ENCODE results near the gene DNTTIP2. TPM values are rescaled to one million over a fixed set of nuclear protein-coding genes. Genes with fewer than 3 reads are reported as not detected.

The DNTTIP2 gene
- total RNA-seq, 1 experiment from 2014 or later, result 101 TPM

- H2BK15ac ChIP-seq (ENCODE audit: low read depth, low read length), result no peak overlapping the region
- Mint-ChIP-seq H3K4me1 (peaks cover 2 to 5% of the 10 kb centered on the region in 2 experiments), H3K36me3 (ENCODE audit: insufficient read depth in 1 of 3, low read depth in 3 of 3) (peaks cover 34 to 40% (median 38%) of the 10 kb centered on the region in 3 experiments), H3K9me3 (peaks cover 27 to 31% of the 10 kb centered on the region in 2 experiments), H3K27me3 (ENCODE audit: low read depth) (no peaks in the 10 kb centered on the region), H3K4me3 (no peak overlapping the region), H3K27ac (no peak overlapping the region)
- H2BK20ac ChIP-seq (ENCODE audit: low read depth, low read length, poor library complexity, severe bottlenecking), result no peak overlapping the region
- no peak overlapping the region for H3K4ac ChIP-seq (ENCODE audit: low read depth, low read length)
- WGBS (ENCODE audit: extremely low coverage, insufficient read length, low lambda C conversion rate), result no CpG with 5 or more reads among the region's 1 CpG
- no peaks in the 10 kb centered on the region; the same call in 1 of the 2 replicates for H3K4me1 ChIP-seq (ENCODE audit: insufficient read depth, low read length)
- H3K23ac ChIP-seq (ENCODE audit: insufficient read length, low read depth, low read length), result no peak overlapping the region
- H3K14ac ChIP-seq (ENCODE audit: insufficient read depth, low read length), result no peak overlapping the region
- H4K91ac ChIP-seq (ENCODE audit: insufficient read length, low read depth, low read length), result no peak overlapping the region
- H2AFZ ChIP-seq (ENCODE audit: low read length), result no peak overlapping the region
- H3K23me2 ChIP-seq (ENCODE audit: insufficient read length, low read depth, low read length, poor library complexity, severe bottlenecking), result no peaks in the 10 kb centered on the region
- no peak overlapping the region for H2BK5ac ChIP-seq (ENCODE audit: insufficient read length, low read length)
- TF ChIP-seq CTCF (conservative IDR thresholded peaks at IDR 0.05), result no peak
- H3K18ac ChIP-seq (ENCODE audit: insufficient read length, low read depth, low read length), result no peak overlapping the region
- H4K20me1 ChIP-seq (ENCODE audit: control insufficient read depth, insufficient read depth, insufficient read length), result no peaks in the 10 kb centered on the region
- no peak overlapping the region for H2AK5ac ChIP-seq (ENCODE audit: insufficient read length, low read length)
- no peak overlapping the region for H3K4me2 ChIP-seq (ENCODE audit: insufficient read depth, insufficient read length, low read length)
- H3T11ph ChIP-seq (ENCODE audit: low read length), result no peak overlapping the region
- no peaks in the 10 kb centered on the region for H3K9me3 ChIP-seq (ENCODE audit: control insufficient read depth, low read depth, low read length)
- H3K79me1 ChIP-seq (ENCODE audit: insufficient read depth, low read depth, low read length, poor library complexity, severe bottlenecking), result no peaks in the 10 kb centered on the region
- no peaks in the 10 kb centered on the region for H3K79me2 ChIP-seq (ENCODE audit: insufficient read depth, low read length)
- no peak for DNase-seq
- H3K27ac ChIP-seq (ENCODE audit: insufficient read length, low read depth, low read length), result no peak overlapping the region
- no peak overlapping the region for H3K56ac ChIP-seq (ENCODE audit: insufficient read length, low read depth, low read length)
- H3K27me3 ChIP-seq (ENCODE audit: insufficient read depth, low read length), result no peaks in the 10 kb centered on the region
- H4K5ac ChIP-seq (ENCODE audit: insufficient read length, low read depth, low read length), result no peak overlapping the region
- no peak overlapping the region for H4K8ac ChIP-seq (replicated peaks; ENCODE audit: insufficient read length, low read depth, low read length)
- H2BK120ac ChIP-seq (ENCODE audit: low read depth, low read length, poor library complexity, severe bottlenecking), result no peak overlapping the region
- no peak overlapping the region for H3K9ac ChIP-seq (ENCODE audit: extremely low read depth, insufficient read length, low read length)
- H2BK12ac ChIP-seq (ENCODE audit: insufficient read length, low read depth, low read length), result no peak overlapping the region
Measured at GRCh38 chr1:93839307-93839706, 39.7 kb downstream of the DNTTIP2 start.

Data from H9 (cell line).